Prostate gland (tissue), 2 donors: ENCODE data around the gene RBP5. TPM values are rescaled to one million over a fixed set of nuclear protein-coding genes. Genes with fewer than 3 reads are reported as not detected.
A peak's percentile ranks its signal among the peaks of the same experiment; 100 is the strongest.

ENCODE experiments used
- DNase-seq: peaks from one replicate; pipeline ENCODE4 v3.0.0-alpha.2; 2019; ENCODE audit warnings: low spot score
- H3K27ac ChIP-seq, 2 donors: fragments of 200-600 bp; sonication (generic); 2 replicates each; pipeline ENCODE4 v1.5.1; 2017 to 2019
- H3K27me3 ChIP-seq: fragments of 200-600 bp; sonication (generic); replicated peaks from 2 replicates; pipeline ENCODE4 v1.5.1; 2019; ENCODE audit not compliant: insufficient read depth
- H3K36me3 ChIP-seq, 2 donors: fragments of 200-600 bp; sonication (generic); 1 replicate in 1 of 2; 2 replicates in 1 of 2; pipeline versions ENCODE4 v1.5.1 to v1.8.1; 2017 to 2019
- H3K4me1 ChIP-seq: fragments of 200-600 bp; sonication (generic); replicated peaks from 2 replicates; pipeline ENCODE4 v1.5.1; 2019
- H3K4me3 ChIP-seq, 2 donors: fragments of 200-600 bp; sonication (generic); 2 replicates each; pipeline ENCODE4 v1.5.1; 2017 to 2019
- H3K9me3 ChIP-seq: fragments of 200-600 bp; sonication (generic); 2 replicates; pipeline ENCODE4 v1.5.1; 2017
- POLR2A ChIP-seq: fragments of 450-650 bp; IDR thresholded peaks from one replicate; pipeline ENCODE4 v1.6.1; 2016; ENCODE audit warnings: antibody characterized with exemption, mild to moderate bottlenecking
- POLR2AphosphoS5 ChIP-seq: sonication (generic); formaldehyde crosslinking; IDR thresholded peaks from one replicate; pipeline ENCODE4 v1.6.1; 2017; ENCODE audit warnings: antibody characterized with exemption
- WGBS: methylation state at CpG from one replicate; pipeline ENCODE4 v1.1.5; 2018; 5-methylcytosine and 5-hydroxymethylcytosine counted together
- intact Hi-C: fragments of 100-400 bp; cut with DNase I; formaldehyde crosslinking; loops from one replicate; pipeline ENCODE4 v1.14.2; 2022
- total RNA-seq, 2 donors: library from RNA; depleted of rRNA; stranded (reverse); fragments of >200 nt; gene quantifications; one replicate each; pipeline ENCODE4 v1.1.0, GENCODE V29; 2016
- TF ChIP-seq, protein P1 (sequence below), 4 experiments: fragments of 200-600 bp in 2 of 4; fragments of 450-650 bp in 2 of 4; sonication (generic) in 2 of 4; IDR thresholded peaks; 1 replicate in 3 of 4; 2 replicates in 1 of 4; pipeline ENCODE4 v1.5.1; 2016 to 2019; ENCODE audit warnings: antibody characterized with exemption in 4 of 4, mild to moderate bottlenecking in 2 of 4, moderate library complexity in 2 of 4

RBP5 gene
- total RNA-seq, 2 donors from 2014 or later: 2.4 to 3.5 TPM

GRCh38 chr12:7158781-7159609 is 30.3 kb upstream of the RBP5 start:
- no peaks in the 10 kb centered on the region for H3K9me3 ChIP-seq
- TF ChIP-seq, protein P1, sequence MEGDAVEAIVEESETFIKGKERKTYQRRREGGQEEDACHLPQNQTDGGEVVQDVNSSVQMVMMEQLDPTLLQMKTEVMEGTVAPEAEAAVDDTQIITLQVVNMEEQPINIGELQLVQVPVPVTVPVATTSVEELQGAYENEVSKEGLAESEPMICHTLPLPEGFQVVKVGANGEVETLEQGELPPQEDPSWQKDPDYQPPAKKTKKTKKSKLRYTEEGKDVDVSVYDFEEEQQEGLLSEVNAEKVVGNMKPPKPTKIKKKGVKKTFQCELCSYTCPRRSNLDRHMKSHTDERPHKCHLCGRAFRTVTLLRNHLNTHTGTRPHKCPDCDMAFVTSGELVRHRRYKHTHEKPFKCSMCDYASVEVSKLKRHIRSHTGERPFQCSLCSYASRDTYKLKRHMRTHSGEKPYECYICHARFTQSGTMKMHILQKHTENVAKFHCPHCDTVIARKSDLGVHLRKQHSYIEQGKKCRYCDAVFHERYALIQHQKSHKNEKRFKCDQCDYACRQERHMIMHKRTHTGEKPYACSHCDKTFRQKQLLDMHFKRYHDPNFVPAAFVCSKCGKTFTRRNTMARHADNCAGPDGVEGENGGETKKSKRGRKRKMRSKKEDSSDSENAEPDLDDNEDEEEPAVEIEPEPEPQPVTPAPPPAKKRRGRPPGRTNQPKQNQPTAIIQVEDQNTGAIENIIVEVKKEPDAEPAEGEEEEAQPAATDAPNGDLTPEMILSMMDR (IDR thresholded peaks at IDR 0.05): no peak
- TF ChIP-seq POLR2A (no peak), POLR2AphosphoS5 (no peak)
- WGBS: 78% methylated on average over 10 of the region's 10 CpGs
- intact Hi-C loops: no loop called here
- DNase-seq: no peak
- no peaks in the 10 kb centered on the region for H3K36me3 ChIP-seq
- no peaks in the 10 kb centered on the region for H3K27me3 ChIP-seq
- no peak overlapping the region for H3K4me3 ChIP-seq
- H3K27ac ChIP-seq: no peak overlapping the region
- H3K4me1 ChIP-seq: peaks cover 6% of the 10 kb centered on the region

GRCh38 chr12:7157391-7157790 is 28.7 kb upstream of the RBP5 start:
- no peaks in the 10 kb centered on the region for H3K36me3 ChIP-seq
- intact Hi-C loops: no loop called here
- peaks cover under 1% of the 10 kb centered on the region for H3K4me1 ChIP-seq
- TF ChIP-seq POLR2A (no peak), POLR2AphosphoS5 (no peak)
- TF ChIP-seq, protein P1 (IDR thresholded peaks at IDR 0.05): no peak
- no peak overlapping the region for H3K27ac ChIP-seq
- no peak for DNase-seq
- no peaks in the 10 kb centered on the region for H3K27me3 ChIP-seq
- H3K4me3 ChIP-seq: no peak overlapping the region
- H3K9me3 ChIP-seq: no peaks in the 10 kb centered on the region
- 94% methylated on average over 17 of the region's 17 CpGs for WGBS

- H3K36me3 ChIP-seq: no peaks in the 10 kb centered on the region
- H3K4me3 ChIP-seq: no peak overlapping the region
- 78% methylated on average over 23 of the region's 24 CpGs for WGBS
Observed at GRCh38 chr12:7156259-7157197, 27.8 kb upstream of the RBP5 start.

DNA sequence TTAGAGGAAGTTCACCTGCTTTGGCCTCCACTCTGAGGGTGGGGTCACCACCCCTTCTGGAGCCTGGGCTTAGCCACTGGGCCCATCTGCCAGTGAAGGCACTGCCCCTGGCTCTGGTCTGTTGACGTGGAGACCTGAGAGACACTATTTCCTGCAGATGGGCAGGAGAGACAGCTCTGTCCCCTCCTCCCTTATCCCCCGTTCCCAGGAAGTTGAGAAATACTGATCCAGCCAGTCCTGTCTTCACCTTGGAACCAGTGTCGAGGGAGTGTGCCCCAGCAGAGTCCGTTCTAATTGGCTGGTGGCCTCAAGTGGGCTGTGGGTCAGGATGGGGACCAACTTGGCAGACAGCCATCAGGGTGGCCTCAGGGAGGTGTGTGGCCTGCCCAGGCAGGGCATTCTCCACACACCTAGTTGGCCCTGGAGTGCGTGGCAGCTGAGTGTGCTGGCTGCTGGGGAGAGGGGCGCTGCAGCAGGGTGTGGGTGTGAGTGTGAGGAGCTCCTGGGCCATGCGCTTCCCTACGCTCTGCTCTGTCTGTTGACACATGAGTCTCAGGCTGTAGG is 26.9 kb upstream of the RBP5 start:
- no peaks in the 10 kb centered on the region for H3K9me3 ChIP-seq
- no peaks in the 10 kb centered on the region for H3K27me3 ChIP-seq
- H3K4me3 ChIP-seq: no peak overlapping the region
- TF ChIP-seq, protein P1 (IDR thresholded peaks at IDR 0.05): no peak
- peak; percentile 63 for TF ChIP-seq POLR2AphosphoS5
- H3K27ac ChIP-seq: no peak overlapping the region
- no peaks in the 10 kb centered on the region for H3K4me1 ChIP-seq
- no peaks in the 10 kb centered on the region for H3K36me3 ChIP-seq
- peak; percentile 67 for DNase-seq
- WGBS: 66% methylated on average over 8 of the region's 8 CpGs
- intact Hi-C loops: no loop called here

More at GRCh38 chr12:7156259-7157197, 27.8 kb upstream of the RBP5 start:
- TF ChIP-seq POLR2AphosphoS5 (no peak), POLR2A (no peak)
- TF ChIP-seq, protein P1 (IDR thresholded peaks at IDR 0.05): no peak
- Histone ChIP-seq H3K27ac (no peak overlapping the region), H3K27me3 (no peaks in the 10 kb centered on the region), H3K4me1 (no peaks in the 10 kb centered on the region), H3K9me3 (no peaks in the 10 kb centered on the region)
- no peak for DNase-seq
- intact Hi-C loops: no loop called here
